GM15510 (cell line): Measurements from ENCODE around the gene PUM1.
A peak's percentile ranks its signal among the peaks of the same experiment; 100 is the strongest.

ENCODE experiments used
- POLR2A ChIP-seq: IDR thresholded peaks from 3 replicates; pipeline ENCODE4 v1.6.1; 2011; ENCODE audit warnings: borderline replicate concordance; ENCODE audit not compliant: insufficient read length; ENCODE audit errors: extremely low read depth

The PUM1 gene, protein sequence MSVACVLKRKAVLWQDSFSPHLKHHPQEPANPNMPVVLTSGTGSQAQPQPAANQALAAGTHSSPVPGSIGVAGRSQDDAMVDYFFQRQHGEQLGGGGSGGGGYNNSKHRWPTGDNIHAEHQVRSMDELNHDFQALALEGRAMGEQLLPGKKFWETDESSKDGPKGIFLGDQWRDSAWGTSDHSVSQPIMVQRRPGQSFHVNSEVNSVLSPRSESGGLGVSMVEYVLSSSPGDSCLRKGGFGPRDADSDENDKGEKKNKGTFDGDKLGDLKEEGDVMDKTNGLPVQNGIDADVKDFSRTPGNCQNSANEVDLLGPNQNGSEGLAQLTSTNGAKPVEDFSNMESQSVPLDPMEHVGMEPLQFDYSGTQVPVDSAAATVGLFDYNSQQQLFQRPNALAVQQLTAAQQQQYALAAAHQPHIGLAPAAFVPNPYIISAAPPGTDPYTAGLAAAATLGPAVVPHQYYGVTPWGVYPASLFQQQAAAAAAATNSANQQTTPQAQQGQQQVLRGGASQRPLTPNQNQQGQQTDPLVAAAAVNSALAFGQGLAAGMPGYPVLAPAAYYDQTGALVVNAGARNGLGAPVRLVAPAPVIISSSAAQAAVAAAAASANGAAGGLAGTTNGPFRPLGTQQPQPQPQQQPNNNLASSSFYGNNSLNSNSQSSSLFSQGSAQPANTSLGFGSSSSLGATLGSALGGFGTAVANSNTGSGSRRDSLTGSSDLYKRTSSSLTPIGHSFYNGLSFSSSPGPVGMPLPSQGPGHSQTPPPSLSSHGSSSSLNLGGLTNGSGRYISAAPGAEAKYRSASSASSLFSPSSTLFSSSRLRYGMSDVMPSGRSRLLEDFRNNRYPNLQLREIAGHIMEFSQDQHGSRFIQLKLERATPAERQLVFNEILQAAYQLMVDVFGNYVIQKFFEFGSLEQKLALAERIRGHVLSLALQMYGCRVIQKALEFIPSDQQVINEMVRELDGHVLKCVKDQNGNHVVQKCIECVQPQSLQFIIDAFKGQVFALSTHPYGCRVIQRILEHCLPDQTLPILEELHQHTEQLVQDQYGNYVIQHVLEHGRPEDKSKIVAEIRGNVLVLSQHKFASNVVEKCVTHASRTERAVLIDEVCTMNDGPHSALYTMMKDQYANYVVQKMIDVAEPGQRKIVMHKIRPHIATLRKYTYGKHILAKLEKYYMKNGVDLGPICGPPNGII

DNA sequence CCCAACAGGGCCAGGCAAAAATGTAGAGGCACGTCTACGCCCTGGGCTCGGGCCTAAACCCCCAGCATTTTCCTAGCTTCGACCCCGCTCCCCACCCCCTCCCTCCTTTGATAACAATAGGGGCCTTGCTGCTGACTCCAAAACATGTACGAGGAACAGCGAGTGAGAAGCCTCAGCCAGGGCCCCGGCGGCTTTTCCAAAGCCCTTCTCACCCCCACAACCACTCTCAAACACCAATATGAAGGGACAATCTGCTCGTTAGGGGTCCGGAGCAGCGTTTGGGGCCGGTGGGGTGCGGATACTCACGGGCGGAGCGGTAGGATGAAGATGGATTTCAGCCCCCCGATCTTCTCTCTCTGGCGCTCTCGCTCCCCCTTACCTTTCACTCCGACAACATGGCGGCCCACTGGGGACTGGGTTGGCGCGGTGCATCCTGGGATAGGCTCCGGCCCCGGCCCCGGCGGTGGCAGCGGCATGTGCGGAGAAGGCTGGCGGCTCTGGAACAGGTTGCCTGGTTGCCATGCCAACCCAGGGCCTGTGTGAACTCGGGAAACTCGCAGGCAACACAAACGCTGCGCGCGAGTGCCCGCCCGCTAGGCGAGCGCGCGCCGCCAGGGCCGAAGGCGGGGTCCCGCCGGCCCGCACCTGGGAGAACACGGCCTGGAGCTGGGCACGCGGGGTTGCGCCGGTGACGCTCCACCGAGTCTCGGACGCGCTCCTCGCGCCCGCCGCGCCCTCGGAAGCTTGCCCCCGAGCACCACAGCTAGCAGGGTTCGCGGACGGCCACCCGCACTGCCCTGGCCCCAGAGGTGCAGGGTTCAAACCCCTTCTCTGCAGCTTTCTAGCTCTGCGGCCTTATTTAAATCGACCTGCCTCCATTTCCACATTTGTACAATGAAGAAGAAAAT, at the start of gene PUM1:
Gene PUM1 (minus strand): TSS at position 408 of the 908 bp plus-strand sequence. CDS start 6,151 bp downstream, outside the sequence.
- TF ChIP-seq POLR2A: peak; percentile 91

DNA sequence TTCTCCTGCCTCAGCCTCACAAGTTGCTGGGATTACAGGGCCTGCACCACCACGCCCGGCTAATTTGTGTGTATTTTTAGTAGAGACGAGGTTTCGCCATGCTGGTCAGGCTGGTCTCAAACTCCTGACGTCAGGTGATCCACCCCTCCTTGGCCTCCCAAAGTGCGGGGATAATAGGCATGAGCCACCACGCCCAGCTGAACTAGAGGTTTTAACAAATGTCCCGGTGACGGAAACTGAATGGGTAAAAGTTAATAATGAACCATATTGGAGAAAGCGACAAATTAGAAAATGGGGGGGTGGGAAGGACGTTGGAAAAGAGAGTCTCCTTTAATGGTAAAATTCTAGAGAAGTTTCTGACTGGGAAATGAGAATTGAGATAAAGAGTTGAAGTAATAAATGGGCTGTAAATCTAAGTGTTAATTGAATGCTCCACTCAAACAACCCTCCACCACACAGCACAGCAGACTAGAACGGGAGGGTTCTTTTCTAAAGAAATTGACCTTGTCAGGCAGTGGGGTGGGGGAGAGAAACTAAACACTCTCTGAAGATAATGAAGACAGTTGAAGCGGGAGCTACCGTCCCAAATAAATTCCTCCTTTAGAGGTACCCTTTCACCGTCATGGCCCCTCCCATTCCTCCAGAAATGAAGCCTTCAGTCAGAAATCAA, 46.9 kb upstream of the PUM1 start:
- no peak for TF ChIP-seq POLR2A

DNA sequence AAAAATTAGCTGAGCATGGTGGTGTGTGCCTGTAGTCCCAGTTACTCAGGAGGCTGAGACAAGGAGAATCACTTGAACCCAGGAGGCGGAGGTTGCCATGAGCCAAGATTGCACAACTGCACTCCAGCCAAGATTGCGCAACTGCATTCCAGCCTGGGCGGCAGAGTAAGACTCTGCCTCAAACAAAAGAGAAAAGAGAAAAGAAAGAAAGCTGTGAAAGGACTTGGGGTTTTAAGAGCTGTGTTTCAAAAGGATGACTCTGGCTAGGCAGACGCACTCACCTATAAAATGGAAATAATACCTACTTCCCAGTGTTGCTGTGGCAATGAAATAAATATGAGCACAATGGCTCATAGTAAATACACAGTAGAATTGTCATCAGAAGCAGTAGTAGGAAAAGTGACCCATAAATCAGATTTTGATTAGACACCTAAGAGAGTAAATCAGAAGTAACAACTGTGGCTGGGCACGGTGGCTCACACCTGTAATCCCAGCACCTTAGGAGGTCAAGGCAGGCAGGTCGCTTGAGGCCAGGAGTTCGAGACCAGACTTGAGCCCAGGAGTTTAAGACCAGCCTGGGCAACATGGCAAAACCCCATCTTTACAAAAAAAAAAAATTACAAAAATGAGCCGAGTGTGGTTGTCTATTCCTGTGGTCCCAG, 45.9 kb upstream of the PUM1 start:
- TF ChIP-seq POLR2A: no peak

DNA sequence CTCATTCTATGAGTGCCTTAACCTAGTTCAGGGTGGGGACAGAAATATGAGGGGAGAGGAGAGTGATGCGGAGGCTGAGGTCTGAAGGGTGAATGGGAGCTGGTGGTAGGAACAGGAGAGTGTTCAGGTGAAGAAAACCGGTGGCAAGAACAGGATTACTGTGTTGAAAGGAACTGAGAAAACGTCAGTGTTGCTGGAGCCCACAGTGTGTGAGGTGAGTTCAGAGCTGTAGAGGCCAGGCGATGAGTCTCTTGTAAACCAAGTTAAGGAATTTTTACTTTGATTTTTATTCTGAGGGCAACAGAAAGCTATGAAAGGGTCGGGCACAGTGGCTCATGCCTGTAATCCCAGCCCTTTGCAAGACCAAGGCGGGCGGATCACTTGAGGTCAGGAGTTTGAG, 45.3 kb upstream of the PUM1 start:
- no peak for TF ChIP-seq POLR2A

DNA sequence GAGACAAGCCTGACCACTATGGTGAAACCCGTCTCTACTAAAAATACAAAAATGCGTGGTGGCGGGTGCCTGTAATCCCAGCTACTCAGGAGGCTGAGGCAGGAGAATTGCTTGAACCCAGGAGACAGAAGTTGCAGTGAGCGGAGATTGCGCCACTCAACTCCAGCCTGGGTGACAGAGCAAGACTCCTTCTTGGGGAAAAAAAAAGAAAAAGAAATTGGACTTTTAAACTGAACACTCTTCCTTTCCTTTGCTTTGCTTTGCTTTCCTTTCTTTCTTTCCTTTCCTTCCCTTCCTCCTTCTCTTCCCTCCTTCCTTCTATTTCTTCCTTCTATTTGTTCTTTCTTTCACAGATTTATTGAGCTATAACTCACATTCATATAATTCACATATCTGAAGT, 43.3 kb upstream of the PUM1 start:
- no peak for TF ChIP-seq POLR2A

DNA sequence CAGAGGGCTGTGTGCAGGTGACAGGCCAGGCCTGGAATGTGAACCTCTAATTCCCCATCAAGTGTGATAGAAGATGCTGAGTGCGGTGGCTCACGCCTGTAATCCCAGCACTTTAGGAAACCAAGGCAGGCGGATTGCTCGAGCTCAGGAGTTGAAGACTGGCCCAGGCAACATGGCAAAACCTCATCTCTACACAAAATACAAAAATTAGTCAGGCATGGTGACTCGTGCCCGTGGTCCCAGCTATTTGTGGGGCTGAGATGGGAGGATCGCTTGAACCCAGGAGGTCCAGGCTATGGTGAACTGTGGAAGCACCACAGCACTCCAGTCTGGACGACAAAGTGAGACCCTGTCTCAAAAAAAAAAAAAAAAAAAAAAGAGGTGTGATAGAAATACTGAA, 40.1 kb upstream of the PUM1 start:
- TF ChIP-seq POLR2A: no peak

DNA sequence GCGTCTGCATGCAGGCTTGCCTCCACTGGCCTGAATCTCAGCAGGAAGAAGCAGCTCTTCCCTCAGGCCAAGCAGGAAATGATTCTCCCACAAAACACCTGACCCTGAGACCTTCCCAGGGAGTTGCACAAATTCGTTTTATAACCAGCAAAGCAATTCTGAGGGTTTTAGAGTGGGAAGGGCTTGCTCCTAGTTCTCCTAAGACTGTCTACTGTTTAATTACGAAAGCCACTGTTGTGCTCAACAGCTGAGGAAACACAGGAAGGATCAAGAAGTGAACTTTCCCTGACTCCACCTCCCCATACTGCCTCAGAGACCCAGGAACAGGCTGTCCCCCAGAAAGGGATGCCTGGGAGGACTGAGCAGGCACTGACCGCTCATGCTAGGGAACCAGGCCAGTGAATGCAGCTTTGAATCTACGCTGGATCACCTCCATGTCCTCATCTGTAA, 37.0 kb upstream of the PUM1 start:
- no peak for TF ChIP-seq POLR2A

DNA sequence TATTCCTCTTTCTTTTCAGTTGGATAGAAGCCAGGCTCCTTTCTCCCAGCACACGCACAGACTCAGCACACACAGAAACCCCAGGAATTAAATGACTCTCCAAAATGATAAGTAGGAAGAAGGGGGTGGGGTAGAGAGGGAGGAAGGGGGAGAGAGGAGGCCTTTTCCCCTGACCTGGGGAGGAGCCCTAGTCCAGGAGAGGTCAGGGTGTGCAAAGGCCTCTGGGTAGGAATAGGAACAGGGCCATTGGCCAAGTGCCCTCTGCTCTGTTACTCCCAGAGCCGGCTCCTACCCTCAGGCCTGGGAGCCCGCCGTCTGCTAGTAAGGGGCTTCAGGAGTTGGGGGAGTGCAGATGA, 35.6 kb upstream of the PUM1 start:
- no peak for TF ChIP-seq POLR2A

DNA sequence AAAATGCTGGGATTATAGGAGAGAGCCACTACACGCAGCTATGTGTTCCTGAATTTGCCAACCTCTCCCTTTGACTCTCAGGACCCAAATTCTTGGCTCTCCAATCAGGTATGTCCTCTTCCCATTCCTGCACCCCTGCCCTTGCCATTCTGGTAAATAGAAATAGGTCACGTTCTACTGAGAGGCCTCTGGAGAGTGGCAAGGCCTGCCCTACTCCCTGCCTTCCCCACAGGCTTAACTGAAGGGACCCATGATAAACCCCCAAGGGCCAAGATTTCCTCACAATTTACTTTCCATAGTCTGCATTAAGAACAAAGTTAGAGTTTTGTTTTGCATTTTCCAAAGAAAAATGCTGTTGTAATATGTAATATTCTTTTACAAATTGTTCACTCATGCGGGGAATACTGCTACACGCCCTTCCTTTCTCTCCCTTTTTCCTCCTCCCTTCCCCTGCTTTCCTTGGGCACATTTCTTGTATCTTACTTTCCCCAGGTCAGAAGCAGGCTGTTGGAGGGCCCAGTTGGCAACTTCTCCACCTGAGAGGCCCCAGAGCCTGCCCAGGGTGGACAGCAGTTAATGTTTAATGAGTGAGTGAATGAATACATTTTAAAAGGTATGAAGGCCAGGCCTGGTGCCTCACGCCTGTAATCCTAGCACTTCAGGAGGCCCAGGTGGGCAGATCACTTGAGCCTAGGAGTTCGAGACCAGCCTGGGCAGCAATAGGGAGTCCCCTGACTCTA, 33.9 kb upstream of the PUM1 start:
- TF ChIP-seq POLR2A: no peak

DNA sequence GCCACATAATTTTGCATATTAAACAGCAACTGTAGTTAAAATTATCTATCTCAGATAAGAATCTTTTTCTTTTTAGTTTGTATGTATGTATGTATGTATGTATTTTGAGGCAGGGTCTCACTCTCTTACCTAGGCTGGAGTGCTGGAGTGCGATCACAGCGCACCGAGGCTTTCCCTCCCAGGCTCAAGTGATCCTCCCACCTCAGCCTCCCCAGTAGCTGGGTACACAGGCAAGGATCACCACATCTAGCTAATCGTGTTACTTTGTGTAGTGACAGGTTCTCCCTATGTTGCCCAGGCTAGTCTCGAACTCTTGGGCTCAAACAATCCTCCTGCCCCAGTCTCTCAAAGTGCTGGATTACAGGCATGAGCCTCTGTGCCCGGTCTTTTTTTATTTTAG, 30.5 kb upstream of the PUM1 start:
- TF ChIP-seq POLR2A: no peak

DNA sequence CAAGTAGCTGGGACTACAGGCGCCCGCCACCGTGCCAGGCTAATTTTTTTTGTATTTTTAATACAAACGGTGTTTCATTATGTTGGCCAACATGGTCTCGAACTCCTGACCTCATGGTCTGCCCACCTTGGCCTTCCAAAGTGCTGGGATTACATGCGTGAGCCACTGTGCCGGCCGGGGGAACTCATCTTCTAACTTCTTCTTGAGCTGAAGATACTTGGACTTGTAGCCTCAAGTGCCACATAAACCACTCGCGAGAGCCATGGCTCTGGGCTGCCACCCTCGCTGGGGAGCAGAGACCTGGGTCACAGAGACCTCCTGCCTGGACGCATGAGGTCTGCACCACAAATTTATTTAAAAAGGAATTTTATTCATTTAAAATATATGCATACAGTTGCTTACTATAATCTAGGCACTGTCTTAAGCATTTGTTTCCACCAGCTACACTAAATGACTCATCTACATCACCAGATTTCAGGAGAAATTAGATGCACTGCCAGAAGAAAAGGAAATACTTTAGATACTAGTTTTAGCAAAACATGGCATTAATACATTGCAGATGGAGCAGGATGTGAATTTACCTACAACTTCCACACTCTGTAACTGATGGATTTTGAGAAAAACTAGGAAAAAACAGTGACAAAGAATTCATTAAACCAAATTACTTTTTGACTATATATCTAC, 29.9 kb upstream of the PUM1 start:
- TF ChIP-seq POLR2A: no peak
